Fibroblast of pulmonary artery (primary cell): ENCODE data around the gene TCEANC2.
"Not testable (repeated sequence)": the region's sequence is repeated elsewhere in the genome, so short reads cannot be mapped to it uniquely, and the experiment has no call there.

Experiments used
- DNase-seq: peaks from one replicate; pipeline ENCODE4 v3.0.0-alpha.2; 2010; ENCODE audit warnings: low read depth
- H3K4me3 ChIP-seq: replicated peaks from 2 replicates; pipeline ENCODE4 v1.5.1; 2011; ENCODE audit warnings: low read depth, mild to moderate bottlenecking, control low read depth, low read length, moderate library complexity
- TF ChIP-seq, protein P1 (sequence below): IDR thresholded peaks from 2 replicates; pipeline ENCODE4 v1.5.1; 2011; ENCODE audit warnings: mild to moderate bottlenecking, control low read depth, low read length, inconsistent platforms; ENCODE audit errors: missing control alignments

Gene TCEANC2

DNA sequence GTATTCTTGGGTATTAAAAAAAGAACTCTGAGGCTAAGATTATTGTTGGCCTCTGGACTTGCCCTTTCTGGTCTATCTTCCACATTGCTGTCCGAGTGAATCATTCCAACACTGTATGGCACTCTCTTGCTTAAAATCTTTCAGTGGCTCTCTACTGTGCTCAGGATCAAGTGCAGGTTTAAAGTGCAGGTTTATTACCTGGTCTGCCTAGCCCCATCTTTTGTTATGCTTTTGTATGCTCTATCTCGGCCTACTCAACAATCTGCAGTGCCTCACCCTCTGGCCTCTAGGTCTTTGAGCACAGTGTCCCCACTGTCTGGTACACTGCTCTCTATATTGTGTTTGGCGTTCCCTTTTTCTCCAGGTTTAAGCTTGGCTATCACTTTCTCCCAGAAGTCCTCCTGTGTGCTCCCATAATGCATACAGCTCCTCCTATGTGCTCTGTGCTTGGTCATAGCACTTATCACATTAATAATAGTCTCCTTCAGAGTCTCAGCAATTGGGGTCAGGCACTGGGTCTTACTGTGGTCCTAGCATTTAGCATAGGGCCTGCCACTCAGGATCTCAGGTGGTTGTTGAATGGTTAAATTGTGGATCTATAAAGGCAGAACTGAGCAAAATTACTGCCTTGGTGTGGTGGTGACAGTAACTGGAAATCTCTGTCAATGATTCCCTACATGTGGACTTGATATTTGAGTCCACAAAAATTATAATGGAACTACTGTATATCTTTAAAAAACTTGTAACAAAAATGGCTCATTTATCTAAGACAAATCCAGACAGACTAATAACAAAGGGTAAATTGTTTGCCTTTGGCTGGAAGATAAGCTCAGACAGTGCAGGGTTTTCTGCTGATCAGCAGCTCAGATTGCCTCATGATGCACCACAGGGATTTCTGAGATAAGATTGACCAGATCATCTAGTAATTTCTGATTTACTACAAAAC, 24.8 kb upstream of the TCEANC2 start:
- no peak for DNase-seq
- TF ChIP-seq, protein P1, sequence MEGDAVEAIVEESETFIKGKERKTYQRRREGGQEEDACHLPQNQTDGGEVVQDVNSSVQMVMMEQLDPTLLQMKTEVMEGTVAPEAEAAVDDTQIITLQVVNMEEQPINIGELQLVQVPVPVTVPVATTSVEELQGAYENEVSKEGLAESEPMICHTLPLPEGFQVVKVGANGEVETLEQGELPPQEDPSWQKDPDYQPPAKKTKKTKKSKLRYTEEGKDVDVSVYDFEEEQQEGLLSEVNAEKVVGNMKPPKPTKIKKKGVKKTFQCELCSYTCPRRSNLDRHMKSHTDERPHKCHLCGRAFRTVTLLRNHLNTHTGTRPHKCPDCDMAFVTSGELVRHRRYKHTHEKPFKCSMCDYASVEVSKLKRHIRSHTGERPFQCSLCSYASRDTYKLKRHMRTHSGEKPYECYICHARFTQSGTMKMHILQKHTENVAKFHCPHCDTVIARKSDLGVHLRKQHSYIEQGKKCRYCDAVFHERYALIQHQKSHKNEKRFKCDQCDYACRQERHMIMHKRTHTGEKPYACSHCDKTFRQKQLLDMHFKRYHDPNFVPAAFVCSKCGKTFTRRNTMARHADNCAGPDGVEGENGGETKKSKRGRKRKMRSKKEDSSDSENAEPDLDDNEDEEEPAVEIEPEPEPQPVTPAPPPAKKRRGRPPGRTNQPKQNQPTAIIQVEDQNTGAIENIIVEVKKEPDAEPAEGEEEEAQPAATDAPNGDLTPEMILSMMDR: no peak
- no peak overlapping the region for H3K4me3 ChIP-seq

DNA sequence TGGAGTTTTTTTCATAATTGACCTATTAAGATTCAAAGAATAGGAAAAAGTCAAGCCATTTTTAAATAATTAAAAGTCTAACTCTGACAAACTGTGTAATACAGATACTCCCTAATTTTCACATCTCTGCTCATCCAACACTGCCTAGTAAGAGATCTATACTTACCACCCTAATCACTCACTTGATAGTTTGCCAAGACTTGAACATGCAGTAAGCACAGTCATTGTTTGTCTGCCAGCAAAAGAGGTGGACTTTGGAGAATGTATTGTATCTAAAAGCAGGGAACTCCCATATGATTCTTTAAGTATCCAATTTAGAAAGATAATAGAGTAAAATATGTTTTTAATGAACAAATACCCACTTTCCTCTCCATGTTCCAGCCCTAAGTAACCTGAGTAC, 15.9 kb upstream of the TCEANC2 start:
- peak; percentile 65 for DNase-seq
- TF ChIP-seq, protein P1: no peak
- no peak overlapping the region for H3K4me3 ChIP-seq

DNA sequence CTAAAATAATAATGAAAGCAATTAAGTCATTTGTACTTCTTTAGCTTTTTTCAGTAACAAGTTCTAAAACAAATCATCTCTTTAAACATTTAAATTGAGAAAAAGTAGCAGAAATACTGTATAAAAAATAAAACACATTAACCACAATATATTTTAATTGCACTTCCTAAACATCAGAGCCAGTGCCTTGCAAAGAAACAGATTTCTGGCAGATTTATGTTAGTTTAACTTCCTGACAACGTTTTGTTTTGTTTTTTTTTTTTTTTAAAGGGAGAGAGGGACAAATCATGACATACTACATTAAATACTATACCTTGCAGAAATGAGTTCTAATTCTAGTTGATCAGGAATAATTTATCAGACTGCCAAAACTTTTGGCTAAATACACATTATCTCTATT, 11.6 kb upstream of the TCEANC2 start:
- no peak overlapping the region for H3K4me3 ChIP-seq

DNA sequence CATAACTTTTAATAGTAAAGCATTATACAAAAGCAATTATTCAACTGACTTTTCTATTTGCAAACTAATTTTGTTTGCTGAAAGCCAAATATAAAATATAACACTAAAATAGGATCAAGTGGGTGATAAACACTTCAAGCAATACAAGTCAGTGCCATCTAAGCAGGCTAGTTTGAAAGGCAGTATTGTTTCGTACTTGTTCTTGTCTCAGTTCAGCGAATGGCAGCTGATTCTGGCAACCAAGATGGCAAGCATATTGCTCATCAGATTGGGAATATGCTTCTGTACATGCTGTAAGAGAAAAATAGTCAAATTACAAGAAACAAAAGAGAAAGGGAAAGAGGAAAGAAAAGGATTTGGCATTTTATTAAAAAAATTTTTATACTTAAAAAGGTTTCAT, 7.9 kb upstream of the TCEANC2 start:
- TF ChIP-seq, protein P1: no peak
- no peak for DNase-seq
- no peak overlapping the region for H3K4me3 ChIP-seq

More for the DNA sequence above, 11.6 kb upstream of the TCEANC2 start:
- DNase-seq: no peak
- TF ChIP-seq, protein P1: no peak

DNA sequence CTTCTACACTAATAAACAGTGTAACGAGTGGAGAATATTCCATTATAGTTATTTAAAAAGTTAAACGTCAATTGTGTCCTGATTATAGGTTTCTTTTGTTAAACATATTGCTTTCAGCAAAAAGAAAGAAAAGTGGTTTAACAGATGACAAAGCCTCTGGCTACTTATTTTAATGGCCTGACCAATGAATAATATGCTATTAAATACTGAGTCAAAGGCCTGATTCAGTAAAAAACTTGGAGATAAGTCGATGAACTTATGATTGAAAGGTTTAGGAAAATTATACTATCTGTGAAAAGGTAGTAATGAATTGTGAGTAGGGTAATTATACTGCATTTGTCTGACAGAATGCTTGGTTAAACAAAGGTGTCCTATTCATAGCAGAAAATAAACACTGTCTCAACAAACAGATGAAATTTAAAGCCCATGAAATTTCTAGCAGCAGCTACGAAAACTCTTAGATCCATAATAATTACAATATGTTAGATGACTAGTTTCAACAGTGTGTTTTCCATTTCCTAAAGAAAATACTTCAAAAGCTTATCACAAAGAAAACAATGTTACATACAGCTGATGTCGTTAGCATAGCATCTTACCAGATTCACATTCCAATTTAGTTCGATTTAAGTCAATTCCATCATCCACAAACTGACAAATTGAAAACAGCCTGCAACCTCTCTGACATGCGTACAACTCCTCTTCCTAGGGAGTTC, 6.6 kb upstream of the TCEANC2 start:
- peak; percentile 18 for DNase-seq
- TF ChIP-seq, protein P1: no peak

DNA sequence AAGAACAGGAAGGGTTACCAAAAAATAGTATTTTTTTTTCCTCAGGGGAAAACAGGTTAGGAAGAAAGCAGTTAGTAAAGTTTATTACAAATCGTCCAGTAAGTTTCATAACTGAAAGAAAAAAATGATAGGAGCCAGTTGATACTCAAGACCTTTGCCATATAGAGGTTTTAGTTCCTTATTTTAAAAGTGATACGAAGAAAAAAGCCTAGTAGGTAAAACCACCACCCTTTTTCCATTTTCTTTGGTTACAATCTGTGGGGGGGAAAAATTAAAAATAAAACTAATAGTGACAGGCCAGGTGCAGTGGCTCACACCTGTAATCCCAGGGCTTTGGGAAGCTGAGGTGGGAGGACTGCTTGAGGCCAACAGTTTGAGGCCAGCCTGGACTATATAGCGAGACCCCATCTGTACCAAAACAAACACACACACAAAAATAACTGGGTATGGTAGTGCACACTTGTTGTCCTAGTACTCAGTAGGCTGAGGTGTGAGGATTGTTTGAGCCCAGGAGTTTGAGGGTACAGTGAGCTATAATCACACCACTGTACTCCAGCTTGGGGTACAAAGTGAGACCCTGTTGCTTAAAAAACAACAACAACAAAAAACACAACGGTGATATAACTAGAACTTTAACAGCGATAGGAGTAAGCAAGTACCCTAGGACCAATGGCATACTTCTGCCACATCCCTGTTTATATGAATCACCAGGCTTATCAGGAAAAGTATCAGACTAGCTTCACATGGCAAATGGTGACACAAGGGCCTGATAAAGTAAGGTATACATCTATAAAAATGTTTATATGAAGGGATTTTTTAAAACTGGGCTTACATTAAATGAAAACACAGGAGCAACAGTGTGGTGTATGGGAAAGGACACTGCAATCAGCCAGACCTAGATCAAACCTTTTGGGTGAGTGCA, 5.8 kb upstream of the TCEANC2 start:
- TF ChIP-seq, protein P1: no peak
- no peak for DNase-seq
- H3K4me3 ChIP-seq: no peak overlapping the region

More for the DNA sequence above, 6.6 kb upstream of the TCEANC2 start:
- H3K4me3 ChIP-seq: no peak overlapping the region

DNA sequence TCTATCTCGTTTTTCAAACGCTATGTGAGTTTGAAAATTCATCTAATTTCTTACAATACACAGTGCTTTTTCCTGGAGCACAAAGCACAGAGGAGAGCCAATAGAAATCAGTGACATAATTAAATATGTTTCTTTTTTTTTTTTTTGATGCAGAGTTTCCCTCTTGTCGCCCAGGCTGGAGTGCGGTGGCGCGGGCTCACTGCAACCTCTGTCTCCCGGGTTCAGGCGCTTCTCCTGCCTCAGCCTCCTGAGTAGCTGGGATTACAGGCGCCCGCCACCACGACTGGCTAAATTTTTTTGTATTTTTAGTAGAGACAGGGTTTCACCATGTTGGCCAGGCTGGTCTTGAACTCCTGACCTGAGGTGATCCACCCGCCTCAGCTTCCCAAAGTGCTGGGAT, 3.0 kb upstream of the TCEANC2 start:
- H3K4me3 ChIP-seq, DNase-seq: not testable (repeated sequence)
